HG03064 (cell line): Measurements from ENCODE around the gene PHKA1.
"Not testable (repeated sequence)": the region's sequence is repeated elsewhere in the genome, so short reads cannot be mapped to it uniquely, and the experiment has no call there.

Experiments used
- ATAC-seq: cut with Tn5 transposase; IDR thresholded peaks from one replicate; pipeline ENCODE4 v1.9.1; 2021; ENCODE audit warnings: low read depth; ENCODE audit not compliant: unreplicated experiment

PHKA1 gene

DNA sequence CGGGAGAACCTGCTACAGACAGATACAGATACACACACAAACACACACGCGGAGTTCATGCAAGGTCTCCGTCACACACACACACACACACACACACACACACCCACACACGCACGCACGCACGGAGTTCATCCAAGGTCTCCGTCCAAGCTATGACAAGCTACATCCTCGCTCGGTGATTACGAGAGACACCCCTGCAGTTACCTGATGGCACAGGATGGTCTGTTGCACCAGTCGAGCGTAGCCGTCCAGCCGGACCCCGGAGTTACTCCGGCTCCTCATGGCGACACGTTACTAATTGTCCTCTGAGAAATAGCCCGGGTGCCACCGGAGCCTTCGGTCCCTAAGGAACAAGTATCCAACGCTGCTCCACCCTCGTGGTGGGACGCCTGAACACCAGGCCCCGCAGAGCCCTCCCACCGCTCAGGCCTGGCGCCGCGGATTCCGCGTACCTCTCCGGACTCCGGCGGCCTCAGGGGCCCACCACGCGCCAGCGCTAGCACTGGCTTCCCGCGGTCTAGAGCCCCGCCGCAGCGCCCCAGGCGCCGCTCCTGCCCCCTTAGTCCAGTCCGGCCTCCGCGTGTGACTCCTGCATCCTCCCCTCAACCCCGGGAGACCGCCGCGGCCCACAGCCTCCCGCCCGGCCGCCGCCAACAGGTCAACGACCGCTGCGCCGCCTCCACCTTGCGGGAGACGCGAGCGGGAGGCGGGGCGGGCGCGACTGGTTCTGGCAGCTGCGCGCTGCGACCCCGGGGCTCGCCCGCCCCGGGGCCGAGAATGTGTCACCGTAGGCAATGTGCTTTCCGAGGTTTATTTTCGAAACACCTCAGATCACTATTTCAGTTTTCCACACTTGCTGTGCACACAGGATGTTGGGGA, at the start of gene PHKA1:
PHKA1 (minus strand) TSS at position 708 of the 879 bp plus-strand sequence; CDS start at position 282, 426 bp downstream.
- not testable (repeated sequence) for ATAC-seq

DNA sequence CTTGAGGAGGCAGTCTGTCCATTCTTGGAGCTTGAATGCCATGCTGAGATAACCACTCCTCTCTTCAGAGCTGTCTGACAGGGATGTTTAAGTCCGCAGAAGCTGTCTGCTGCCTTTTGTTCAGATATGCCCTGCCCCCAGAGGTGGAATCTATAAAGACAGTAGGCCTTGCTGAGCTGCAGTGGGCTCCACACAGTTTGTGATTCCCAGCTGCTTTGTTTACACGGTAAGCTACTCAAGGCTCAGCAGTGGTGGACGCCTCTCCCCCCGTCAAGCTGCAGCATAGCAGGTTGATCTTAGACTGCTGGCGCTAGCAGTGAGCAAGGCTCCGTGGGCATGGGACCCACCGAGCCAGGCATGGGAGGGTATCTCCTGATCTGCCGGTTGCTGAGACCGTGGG, 46.3 kb upstream of the PHKA1 start:
- not testable (repeated sequence) for ATAC-seq

DNA sequence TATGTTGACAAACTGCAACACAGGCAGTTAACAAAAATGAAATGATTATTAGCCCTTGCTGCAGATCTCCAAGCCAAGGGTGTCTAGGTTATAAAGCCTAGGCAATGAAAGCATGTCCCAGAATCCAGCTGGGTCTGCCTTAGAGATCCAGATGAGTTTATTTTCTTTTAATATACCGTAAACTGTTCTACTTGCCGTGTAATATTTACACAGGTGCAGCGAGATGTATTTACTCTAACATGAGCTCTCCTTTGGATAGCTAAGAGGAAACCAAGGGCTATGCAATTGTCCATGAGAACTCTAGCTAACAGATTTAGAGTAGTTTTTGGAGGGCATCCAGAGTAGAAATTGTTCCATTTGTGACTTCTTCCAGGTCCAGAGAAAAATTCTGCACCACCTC, 34.4 kb upstream of the PHKA1 start:
- ATAC-seq, result not testable (repeated sequence)

DNA sequence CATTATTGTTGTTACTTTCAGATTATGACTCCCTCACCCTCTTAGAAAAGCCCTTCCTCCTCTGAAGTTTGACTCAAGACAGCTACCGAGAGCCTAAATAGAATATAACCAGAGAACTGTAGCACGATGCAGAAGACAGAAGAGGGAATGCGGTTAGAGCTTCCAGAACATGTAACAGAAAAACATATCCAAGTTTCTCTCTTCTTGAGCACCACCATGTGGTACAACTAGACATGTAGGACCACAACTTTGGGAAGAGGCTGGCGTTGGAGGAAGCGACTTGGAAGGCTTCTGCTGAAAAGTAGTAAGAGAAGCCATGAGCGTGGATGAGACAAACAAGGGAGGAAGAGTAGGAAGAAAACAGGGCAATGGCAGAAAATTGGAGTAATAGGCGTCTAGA, 31.4 kb upstream of the PHKA1 start:
- ATAC-seq, result not testable (repeated sequence)

DNA sequence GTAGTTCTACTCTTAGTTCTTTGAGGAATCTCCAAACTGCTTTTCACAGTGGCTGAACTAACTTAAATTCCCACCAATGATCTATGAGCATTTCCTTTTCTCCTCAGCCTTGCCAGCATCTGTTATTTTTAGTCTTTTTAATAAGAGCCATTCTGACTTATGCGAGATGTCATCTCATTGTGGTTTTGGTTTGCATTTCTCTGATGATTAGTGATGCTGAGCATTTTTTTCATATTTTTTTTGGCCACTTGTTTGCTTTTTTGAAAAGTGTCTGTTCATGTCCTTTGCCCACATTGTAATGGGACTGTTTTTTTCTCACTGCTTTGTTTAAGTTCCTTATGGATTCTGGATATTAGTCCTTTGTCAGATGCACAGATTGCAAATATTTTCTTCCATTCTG, 21.5 kb upstream of the PHKA1 start:
- no peak for ATAC-seq

DNA sequence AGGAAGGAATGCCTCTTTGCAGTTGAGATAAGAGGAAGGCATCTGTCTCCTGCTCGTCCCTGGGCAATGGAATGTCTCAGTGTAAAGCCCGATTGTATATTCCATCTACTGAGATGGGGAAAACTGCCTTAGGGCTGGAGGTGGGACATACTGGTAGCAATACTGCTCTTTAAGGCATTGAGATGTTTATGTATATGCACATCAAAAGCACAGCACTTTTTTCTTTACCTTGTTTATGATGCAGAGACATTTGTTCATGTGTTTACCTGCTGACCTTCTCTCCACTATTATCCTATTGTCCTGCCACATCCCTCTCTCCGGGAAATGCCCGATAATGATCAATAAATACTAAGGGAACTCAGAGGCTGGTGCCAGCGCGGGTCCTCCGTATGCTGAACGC, 19.5 kb upstream of the PHKA1 start:
- not testable (repeated sequence) for ATAC-seq

DNA sequence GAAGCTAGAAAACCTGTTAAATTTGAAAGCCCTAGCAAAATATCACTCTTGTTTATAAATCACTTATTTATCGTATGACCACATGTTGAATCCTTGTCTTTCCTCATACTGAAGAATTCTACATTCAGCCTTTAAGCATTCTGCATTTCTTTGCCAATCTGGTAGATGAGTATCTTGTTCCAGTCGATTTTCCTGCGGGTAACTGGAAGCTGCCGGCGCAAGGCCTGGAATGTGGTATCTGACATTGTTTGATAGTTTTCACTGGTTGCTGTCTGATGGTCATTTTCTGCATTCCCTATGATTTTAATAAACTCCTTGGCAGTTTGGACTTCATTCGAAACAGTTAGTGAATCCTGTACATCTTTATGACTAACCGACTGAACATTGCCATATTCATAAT, 13.7 kb upstream of the PHKA1 start:
- no peak for ATAC-seq

DNA sequence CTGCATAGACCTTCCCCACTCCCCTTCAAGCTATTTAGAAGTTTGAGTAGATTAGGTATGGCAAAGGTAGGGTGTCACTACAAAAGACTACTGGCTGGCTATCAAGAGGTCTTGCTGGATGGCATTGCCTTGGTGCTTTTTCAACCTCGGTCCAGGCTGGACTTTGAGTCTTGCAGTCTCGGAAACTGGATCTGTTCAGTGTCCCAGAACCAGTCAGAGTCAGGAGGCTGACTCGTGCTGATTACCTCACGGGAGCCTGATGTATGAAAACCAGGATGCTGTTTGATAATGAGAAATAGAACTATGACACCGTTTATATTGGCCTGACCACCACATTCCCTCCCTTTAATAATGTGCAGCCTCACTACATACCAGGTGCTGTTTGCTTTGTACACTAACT, 2.7 kb upstream of the PHKA1 start:
- ATAC-seq, result no peak

DNA sequence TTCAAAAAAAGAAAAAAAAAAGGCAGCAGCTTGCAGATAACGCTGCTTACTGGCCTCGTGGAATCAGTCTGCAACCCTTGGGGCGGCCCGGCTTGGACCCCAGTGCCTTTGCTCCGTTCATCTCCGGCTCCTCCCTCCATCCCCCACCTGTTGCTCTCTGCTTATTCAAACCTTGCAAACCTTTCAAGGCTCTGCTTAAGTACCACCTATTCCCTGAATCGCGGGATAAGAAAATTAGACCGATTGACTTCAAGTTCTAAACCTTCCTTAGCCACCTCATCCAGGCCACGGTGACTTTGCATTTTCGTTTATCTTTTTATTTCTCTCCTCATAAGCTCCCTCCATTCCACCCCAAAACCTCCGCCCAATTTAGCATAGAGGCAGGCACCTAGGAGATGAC, 1.4 kb upstream of the PHKA1 start:
- ATAC-seq, result no peak

DNA sequence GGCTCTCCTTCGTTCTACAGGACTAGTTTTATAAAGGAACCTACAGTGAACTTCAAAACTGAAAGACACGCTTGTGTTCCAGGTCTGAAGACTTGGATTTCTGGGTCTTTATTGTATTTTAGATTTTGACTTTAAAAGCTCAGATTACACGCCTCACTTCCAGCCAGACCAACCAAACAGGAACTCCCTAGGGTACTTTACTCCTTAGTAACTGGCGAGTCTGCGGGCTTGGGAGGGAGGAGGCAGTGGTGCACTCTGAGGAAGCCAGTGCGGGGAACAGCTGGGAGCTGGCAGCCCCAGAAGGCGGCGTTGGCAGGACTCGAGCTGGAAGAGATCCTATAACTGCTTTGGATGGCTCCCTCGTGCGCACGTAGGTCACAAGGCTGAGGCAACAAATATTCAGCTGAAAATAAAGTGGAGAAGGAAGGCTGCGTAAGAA, 391 bp upstream of the PHKA1 start:
- no peak for ATAC-seq

DNA sequence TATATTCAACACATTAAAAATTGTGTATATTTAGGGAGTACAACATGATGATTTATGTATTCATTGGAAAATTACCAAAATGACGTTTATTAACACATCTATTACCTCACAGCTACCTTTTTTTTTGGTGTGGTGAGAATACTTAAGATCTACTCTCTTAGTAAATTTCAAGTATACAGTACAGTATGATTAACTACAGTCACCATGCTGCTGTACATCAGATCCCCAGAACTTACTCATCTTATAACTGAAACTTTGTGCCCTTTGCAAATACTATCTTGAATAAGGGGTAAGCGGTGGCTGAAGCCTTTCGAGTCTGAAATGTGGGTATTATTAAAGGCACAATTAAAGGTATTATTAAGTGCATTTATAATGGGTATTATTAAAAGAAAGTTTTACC, 976 bp downstream of the PHKA1 start:
- ATAC-seq, result no peak

DNA sequence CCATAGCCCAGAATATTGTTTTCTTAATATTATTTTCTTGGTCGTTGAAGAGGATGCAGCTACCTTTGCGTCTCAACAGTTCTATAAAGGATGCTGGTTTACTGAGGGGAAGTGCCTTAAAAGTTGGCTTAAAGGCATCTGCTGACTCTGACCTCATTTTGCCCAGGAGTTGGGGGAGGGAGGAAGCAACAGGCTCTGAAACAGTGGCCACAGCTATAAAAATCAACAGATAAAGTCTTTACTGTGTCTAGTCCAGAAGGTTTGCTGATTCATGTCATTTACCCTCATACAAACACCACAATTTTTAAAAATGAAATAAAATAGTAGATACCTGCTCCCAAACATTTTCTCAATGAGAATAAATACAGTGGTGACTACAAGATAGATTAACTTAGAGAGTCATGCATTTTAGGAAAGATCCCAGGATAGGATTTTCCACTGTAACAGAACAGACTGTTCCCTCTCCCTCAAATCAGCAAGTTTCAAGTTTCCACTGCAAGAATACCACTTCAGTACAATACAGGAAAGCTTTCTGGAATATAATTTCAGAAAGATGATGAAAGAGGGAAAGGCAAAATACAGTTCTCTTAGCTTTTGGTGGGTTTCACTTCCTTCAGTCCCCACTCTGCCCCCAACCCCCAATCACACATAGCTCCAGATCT, 1.9 kb downstream of the PHKA1 start:
- no peak for ATAC-seq

DNA sequence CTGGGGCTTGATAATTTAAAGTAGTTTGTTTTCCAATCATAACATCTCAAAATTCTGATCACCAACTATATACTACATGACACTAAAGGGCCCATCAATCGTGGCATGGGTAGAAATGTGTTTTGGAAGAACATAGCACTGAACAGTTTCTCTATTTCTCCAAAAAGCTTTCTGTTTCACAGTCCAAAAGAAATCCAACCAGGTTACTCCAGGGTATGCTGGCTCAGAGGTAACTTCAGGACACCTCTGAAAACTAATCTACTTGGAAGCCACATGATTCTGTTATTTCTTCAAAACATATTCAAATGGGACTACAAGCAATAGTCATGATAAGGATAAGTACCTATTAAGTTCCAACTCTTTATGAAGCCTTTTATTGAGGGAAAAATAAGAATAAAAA, 8.3 kb downstream of the PHKA1 start:
- ATAC-seq, result no peak

DNA sequence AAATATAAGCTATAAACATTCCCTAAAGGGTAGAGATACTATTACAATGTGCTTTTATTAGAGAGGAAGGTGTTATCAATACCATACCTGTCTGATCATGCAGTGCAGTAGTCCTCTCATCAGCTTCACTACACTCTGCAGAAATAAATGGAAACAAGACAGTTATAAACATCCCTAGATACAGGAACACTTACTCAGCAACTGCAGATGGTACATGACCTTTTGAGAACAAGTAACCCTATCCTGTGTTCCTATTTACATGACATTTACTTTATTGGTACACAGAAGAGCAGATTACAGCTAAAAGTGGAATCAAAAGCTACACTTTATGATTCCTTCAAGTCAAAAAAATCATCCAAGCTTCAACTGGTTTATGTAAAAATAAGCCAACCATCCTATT, 9.0 kb downstream of the PHKA1 start:
- ATAC-seq, result no peak

DNA sequence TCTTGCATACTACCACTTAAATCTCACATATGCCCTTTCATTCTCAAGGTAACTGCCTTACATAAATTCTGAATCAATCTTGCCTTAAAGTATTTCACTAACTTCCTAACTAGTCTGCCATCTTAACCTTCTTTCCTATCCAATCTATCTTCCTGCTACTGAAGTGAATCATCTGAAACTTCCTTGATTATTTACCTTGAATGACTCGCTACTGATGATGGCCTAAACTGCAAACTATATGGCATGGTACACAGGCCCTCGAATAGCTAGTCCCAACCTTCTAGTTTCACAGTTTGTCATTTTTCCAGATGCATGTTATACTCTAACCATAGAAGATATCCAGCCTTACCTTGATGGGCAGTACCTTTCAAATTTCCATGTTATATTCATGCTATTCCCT, 19.9 kb downstream of the PHKA1 start:
- no peak for ATAC-seq

DNA sequence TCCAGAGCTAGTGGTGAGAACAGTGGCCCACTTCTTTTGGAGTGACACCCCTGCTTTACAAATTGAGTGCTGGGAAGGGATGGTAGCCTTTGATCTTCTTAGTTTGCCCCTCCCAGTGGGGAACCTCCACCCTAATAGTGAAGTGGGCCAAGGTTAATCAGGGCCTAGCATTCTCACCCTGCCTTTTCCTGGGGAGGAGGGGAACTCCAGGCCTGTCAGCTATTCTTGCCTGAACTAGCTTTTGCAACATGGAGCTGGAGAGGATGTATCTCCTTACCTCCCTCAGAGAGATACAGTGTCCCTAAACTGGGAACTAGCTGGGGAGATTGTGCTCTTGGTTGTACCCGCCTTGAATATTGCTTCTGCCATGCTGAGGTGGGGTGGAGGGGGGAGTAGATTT, 20.6 kb downstream of the PHKA1 start:
- ATAC-seq, result no peak

DNA sequence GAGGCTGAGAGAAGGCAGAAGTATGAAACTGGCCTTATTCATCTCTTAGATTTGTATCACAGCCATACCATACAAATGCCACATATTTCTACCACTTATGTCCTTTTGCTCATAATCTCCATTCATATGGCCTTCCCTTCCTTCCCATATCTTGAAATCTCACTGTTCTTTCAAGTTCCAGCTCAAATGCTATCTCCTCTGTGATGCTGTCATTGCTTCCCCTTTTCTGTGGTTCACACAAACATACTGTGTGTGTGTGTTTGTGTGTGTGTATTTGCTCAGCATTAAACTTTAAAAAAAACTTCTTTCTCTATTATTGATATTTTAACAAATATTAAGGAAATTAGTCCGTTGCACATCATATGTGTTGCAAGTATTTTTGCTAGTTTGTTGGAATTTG, 26.7 kb downstream of the PHKA1 start:
- no peak for ATAC-seq

DNA sequence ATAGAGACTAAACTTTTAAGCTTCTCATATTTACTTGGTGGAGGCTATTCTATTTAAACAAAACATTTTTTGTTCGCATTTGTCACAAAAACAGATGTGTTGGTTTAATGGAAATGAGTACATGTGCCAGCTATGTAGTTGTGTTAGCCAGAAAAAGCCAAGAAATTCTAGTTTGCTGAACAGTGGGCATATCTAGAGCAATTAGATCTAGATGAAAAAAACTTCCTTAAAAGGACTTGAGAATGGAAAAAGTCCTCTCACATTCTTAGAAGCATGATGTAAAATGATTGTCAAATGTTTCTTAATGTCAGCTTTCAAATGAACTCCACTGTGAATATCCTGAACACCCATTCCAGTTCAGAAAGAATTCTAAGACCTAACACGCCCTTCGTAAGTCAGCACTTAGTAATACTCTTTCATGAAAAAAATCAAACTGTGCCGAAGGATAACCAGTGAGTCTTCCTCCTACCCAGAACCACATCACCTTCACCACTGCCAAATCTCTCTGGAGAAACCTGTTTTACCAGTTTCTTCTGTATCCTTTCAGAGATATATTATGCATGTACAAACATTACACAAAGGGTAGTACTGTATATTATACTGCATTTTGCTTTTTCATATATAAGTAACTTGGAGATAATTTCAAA, 28.2 kb downstream of the PHKA1 start:
- ATAC-seq, result no peak

DNA sequence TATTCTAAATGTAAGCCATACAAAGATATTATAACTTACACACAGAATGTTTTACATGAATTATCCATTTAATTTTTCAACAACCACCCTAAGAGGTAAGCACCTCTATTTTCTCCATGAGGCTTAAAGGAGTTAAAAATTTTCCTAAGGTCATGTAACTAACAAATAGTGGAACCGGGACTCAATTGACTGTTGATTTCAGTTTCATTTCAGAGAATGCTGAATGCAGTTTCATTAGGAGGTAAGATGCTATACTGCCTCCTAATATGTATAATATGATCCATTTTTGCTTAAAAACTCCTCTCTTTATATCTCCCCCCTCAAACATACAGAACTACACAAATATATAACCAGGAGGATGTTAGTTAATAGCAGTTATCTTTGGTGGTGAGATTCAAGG, 29.1 kb downstream of the PHKA1 start:
- ATAC-seq, result no peak

DNA sequence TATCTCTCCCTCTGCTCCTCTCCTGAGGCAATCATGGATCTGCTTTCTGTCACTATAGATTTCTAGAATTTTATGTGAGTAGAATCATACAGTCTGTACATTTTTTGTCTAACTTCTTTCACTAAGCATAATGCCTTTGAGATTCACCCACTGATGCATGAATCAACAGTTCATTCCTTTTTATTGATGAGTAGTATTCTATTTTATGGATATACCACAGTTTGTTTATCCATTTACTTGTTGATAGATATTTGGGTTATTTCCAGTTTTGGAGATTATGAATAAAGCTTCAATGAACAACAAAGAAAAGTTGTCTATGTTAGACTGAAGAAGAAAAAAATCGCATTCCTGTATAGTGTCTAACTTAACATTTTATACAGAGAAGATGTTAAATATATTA, 30.5 kb downstream of the PHKA1 start:
- ATAC-seq, result no peak

DNA sequence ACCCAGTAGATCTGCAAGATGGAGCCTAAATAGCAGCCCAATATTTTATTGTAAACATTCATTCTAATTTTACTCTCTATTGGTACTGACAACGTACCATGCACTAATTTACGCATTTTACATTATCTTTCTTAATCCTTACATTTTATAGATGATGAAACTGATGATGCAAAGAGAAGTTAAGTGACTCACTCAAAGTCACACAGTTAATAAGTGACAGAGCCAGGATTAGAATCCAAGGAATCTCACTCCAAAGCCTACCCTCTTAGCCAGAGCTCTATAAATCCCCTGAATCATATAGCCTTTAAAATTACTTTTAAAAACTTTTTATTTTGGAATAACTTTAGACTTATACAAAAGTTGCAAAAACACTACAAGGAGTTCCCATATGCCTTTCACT, 37.6 kb downstream of the PHKA1 start:
- ATAC-seq, result no peak
